OCI-LY7 (cell line): Measurements from ENCODE around the gene GRIN2C. TPM values are rescaled to one million over a fixed set of nuclear protein-coding genes. Genes with fewer than 3 reads are reported as not detected.
A peak's percentile ranks its signal among the peaks of the same experiment; 100 is the strongest.

ENCODE experiments used
- BruUV-seq: library from RNA; stranded (reverse); fragments of 400-500 nt; replicated peaks from 2 replicates; lab custom pipeline; 2021; lab: Mats Ljungman, UMichigan
- CTCF ChIA-PET: fragments of 300-600 bp; sonication (Branson Sonifier 250); formaldehyde crosslinking; loops from one replicate; lab custom pipeline; 2022; ENCODE audit warnings: antibody characterized with exemption; ENCODE audit not compliant: unreplicated experiment; lab: Charles Lee
- POLR2A ChIA-PET: fragments of 300-600 bp; sonication (Branson Sonifier 250); formaldehyde crosslinking; loops from one replicate; lab custom pipeline; 2022; ENCODE audit warnings: antibody characterized with exemption; lab: Charles Lee
- DNase-seq: peaks from one replicate; pipeline ENCODE4 v3.0.0-alpha.2; 2015; ENCODE audit warnings: low spot score
- H2AFZ ChIP-seq: fragments of 200-600 bp; sonication (generic), shearing (Covaris generic); 2 replicates; pipeline ENCODE4 v1.6.1; 2014; ENCODE audit warnings: mild to moderate bottlenecking, antibody characterized with exemption, low read length, moderate library complexity
- H3K27ac ChIP-seq: fragments of 200-600 bp; sonication (generic); 2 replicates; pipeline ENCODE4 v1.5.1; 2014; ENCODE audit warnings: mixed run types, low read depth, mild to moderate bottlenecking, moderate library complexity, low read length, inconsistent platforms; ENCODE audit not compliant: poor library complexity, severe bottlenecking
- H3K36me3 ChIP-seq: fragments of 200-600 bp; sonication (generic); 2 replicates; pipeline ENCODE4 v1.6.1; 2014; ENCODE audit warnings: mild to moderate bottlenecking, antibody characterized with exemption, low read length, moderate library complexity, mixed read lengths; ENCODE audit not compliant: insufficient read depth
- H3K4me1 ChIP-seq: fragments of 200-600 bp; sonication (generic); 2 replicates; pipeline ENCODE4 v1.5.1; 2014; ENCODE audit warnings: mild to moderate bottlenecking, low read length; ENCODE audit not compliant: insufficient read depth, poor library complexity, severe bottlenecking
- H3K4me2 ChIP-seq: fragments of 200-600 bp; sonication (generic); 2 replicates; pipeline ENCODE4 v1.6.1; 2014; ENCODE audit warnings: mild to moderate bottlenecking, low read length
- H3K4me3 ChIP-seq: fragments of 200-600 bp; sonication (generic); 2 replicates; pipeline ENCODE4 v1.5.1; 2014; ENCODE audit warnings: mild to moderate bottlenecking, low read depth, low read length; ENCODE audit not compliant: poor library complexity, severe bottlenecking
- H3K79me2 ChIP-seq: fragments of 200-600 bp; sonication (generic); 2 replicates; pipeline ENCODE4 v1.6.1; 2016; ENCODE audit warnings: low read depth, mild to moderate bottlenecking, low read length, moderate library complexity, mixed read lengths; ENCODE audit not compliant: insufficient read depth
- H3K9me2 ChIP-seq: fragments of 200-600 bp; sonication (generic); 2 replicates; pipeline ENCODE4 v1.6.1; 2016; ENCODE audit warnings: mild to moderate bottlenecking, low read length, mixed read lengths; ENCODE audit not compliant: insufficient read depth
- H3K9me3 ChIP-seq: fragments of 200-600 bp; sonication (generic); 2 replicates; pipeline ENCODE4 v1.6.1; 2014; ENCODE audit warnings: mild to moderate bottlenecking, mixed run types, low read length, mixed read lengths
- H4K20me1 ChIP-seq: fragments of 200-600 bp; sonication (generic); 2 replicates; pipeline ENCODE4 v1.6.1; 2014; ENCODE audit warnings: mild to moderate bottlenecking, antibody characterized with exemption, low read length, moderate library complexity, mixed read lengths; ENCODE audit not compliant: insufficient read depth
- EZH2phosphoT487 ChIP-seq: fragments of 200-600 bp; sonication (generic); IDR thresholded peaks from 2 replicates; pipeline ENCODE4 v1.6.1; 2018; ENCODE audit warnings: low read depth, borderline replicate concordance, mild to moderate bottlenecking, mixed run types, antibody characterized with exemption, low read length, moderate library complexity, mixed read lengths
- intact Hi-C: fragments of 100-400 bp; cut with micrococcal nuclease; formaldehyde crosslinking; loops from one replicate; pipeline ENCODE4 v1.10.0; 2022; ENCODE audit not compliant: unreplicated experiment
- total RNA-seq, 2 experiments: library from RNA; depleted of rRNA in 1 of 2; stranded (reverse); fragments of >200 nt in 1 of 2; shearing (Covaris generic) in 1 of 2; gene quantifications; 2 replicates each; pipeline ENCODE4 v1.2.3, GENCODE V29; 2014 to 2022
- TF ChIP-seq, protein P1 (sequence below): fragments of 200-600 bp; sonication (generic); conservative IDR thresholded peaks from 2 replicates; pipeline ENCODE4 v1.5.1; 2014; ENCODE audit warnings: mild to moderate bottlenecking, antibody characterized with exemption, low read length, moderate library complexity, mixed read lengths

The GRIN2C gene
- total RNA-seq, 2 experiments from 2014 or later, result 0.22 to 0.61 TPM

DNA sequence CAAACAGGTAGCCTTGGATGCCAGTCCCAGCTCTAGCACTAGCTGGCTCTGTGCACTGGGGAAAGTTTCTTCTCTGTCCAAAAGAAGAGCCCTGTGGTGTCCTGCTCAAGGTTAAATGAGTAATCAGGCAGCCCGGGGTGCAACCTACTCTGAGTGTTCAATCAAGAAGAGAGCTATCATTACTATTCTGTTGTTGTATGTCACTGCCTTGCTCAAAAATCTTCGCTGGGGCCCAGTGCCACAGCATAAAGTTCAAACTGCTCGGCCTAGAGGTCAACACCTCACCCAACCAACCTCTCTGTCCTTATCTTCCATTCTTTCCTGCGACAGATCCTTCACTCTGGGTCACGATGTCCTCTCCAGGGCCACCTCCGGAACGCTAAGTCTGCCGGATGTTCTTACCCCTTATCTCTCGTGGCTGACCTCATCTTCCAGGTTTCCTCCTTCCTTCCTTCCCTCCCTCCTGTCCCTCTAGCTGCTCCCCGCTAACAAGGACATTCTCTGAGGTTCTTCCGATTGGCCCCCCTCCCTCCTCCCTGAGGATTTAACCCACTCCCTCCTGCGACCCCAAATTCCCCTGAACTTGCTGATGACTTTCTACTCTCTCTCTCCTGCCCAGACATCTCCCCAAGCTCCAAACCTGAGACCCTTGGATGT is 8.7 kb upstream of the GRIN2C start:
- TF ChIP-seq, protein P1, sequence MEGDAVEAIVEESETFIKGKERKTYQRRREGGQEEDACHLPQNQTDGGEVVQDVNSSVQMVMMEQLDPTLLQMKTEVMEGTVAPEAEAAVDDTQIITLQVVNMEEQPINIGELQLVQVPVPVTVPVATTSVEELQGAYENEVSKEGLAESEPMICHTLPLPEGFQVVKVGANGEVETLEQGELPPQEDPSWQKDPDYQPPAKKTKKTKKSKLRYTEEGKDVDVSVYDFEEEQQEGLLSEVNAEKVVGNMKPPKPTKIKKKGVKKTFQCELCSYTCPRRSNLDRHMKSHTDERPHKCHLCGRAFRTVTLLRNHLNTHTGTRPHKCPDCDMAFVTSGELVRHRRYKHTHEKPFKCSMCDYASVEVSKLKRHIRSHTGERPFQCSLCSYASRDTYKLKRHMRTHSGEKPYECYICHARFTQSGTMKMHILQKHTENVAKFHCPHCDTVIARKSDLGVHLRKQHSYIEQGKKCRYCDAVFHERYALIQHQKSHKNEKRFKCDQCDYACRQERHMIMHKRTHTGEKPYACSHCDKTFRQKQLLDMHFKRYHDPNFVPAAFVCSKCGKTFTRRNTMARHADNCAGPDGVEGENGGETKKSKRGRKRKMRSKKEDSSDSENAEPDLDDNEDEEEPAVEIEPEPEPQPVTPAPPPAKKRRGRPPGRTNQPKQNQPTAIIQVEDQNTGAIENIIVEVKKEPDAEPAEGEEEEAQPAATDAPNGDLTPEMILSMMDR, result no peak
- POLR2A ChIA-PET, result interaction anchor here (0.7 to 1.2 kb wide), 2 partner anchors 35 to 36 kb away, joined by 3 to 4 read pairs; no protein-coding TSS in a partner anchor
- no peak overlapping the region for H3K27ac ChIP-seq
- H3K4me2 ChIP-seq, result no peak overlapping the region
- BruUV-seq, result no TSS peak
- H3K36me3 ChIP-seq, result no peaks in the 10 kb centered on the region
- H4K20me1 ChIP-seq, result no peaks in the 10 kb centered on the region
- CTCF ChIA-PET, result interaction anchor here (0.9 kb wide), 1 partner anchor 77 kb away, joined by 5 read pairs; no protein-coding TSS in a partner anchor
- DNase-seq, result no peak
- peaks cover 22% of the 10 kb centered on the region for H3K4me1 ChIP-seq
- intact Hi-C loops, result no loop called here
- no peak overlapping the region for H2AFZ ChIP-seq
- no peaks in the 10 kb centered on the region for H3K79me2 ChIP-seq
- H3K4me3 ChIP-seq, result no peak overlapping the region
- H3K9me3 ChIP-seq, result no peaks in the 10 kb centered on the region
- no peaks in the 10 kb centered on the region for H3K9me2 ChIP-seq

GRCh38 chr17:74866198-74866835 is 6.6 kb upstream of the GRIN2C start:
- Histone ChIP-seq H3K9me2 (no peaks in the 10 kb centered on the region), H2AFZ (0 out of 2 replicates have a peak overlapping the region, but pooled peaks have one; percentile 15), H3K9me3 (no peaks in the 10 kb centered on the region), H3K4me1 (peaks cover 15% of the 10 kb centered on the region), H4K20me1 (no peaks in the 10 kb centered on the region), H3K36me3 (no peaks in the 10 kb centered on the region), H3K4me2 (peak overlapping the region; percentile 4; the same call in 1 of the 2 replicates), H3K27ac (no peak overlapping the region), H3K79me2 (no peaks in the 10 kb centered on the region), H3K4me3 (no peak overlapping the region)
- intact Hi-C loops, result loop anchor here (1.0 kb wide), 1 partner anchor 94 kb away; no protein-coding TSS in a partner anchor
- ChIA-PET CTCF (interaction anchor here (0.7 to 5.5 kb wide), 4 partner anchors 33 to 218 kb away, joined by 3 to 38 read pairs (median 10); no protein-coding TSS in a partner anchor), POLR2A (interaction anchor here (1.0 to 1.4 kb wide), 2 partner anchors 14 to 75 kb away, joined by 4 to 7 read pairs; no protein-coding TSS in a partner anchor)
- no peak for DNase-seq
- no peak for TF ChIP-seq EZH2phosphoT487
- TF ChIP-seq, protein P1, result no peak
- no TSS peak for BruUV-seq
